GM21423 (cell line): Measurements from ENCODE around the gene IL1RAP.

Experiments
- ATAC-seq: cut with Tn5 transposase; IDR thresholded peaks from one replicate; pipeline ENCODE4 v1.9.1; 2021; ENCODE audit warnings: mild to moderate bottlenecking, moderate library complexity; ENCODE audit not compliant: unreplicated experiment

IL1RAP gene

DNA sequence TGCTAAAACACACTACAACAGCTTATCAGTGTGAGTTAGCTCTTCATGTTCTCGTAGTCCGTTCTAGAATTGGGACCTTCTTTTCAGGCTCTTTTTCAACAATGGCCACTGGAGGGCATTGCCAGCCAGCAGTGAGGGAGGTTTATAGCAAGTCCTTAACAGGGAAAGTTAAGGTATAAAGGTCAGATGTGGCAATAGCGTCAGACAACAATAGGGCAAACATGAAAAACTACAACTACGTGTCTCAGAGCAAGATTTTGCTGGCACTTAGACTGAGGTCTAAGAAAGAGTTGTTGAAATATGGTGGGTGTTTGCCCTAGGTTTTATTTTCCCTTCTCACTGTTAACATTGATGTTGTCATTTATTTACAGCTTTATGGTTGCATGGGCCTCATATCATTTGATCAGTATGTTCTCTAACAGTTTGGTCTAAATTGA, 187.2 kb downstream of the IL1RAP start:
- no peak for ATAC-seq

GRCh38 chr3:190706582-190706981, 192.7 kb downstream of the IL1RAP start:
- no peak for ATAC-seq
